GM12874 (cell line): ENCODE measurements around the gene SLC6A11.

ENCODE experiments used
- CTCF ChIP-seq: IDR thresholded peaks from 2 replicates; pipeline ENCODE4 v1.5.1; 2011; ENCODE audit warnings: low read depth, mild to moderate bottlenecking, control low read depth, low read length, moderate library complexity; ENCODE audit not compliant: insufficient read depth

The SLC6A11 gene

GRCh38 chr3:10968401-10968800 lies 152.4 kb downstream of the SLC6A11 start:
- no peak for TF ChIP-seq CTCF

GRCh38 chr3:10970306-10970960 lies 154.4 kb downstream of the SLC6A11 start:
- TF ChIP-seq CTCF, result no peak

GRCh38 chr3:10972072-10972782 lies 156.2 kb downstream of the SLC6A11 start:
- no peak for TF ChIP-seq CTCF

GRCh38 chr3:10973046-10973595 lies 157.1 kb downstream of the SLC6A11 start:
- no peak for TF ChIP-seq CTCF

GRCh38 chr3:10974131-10974530 lies 158.1 kb downstream of the SLC6A11 start:
- TF ChIP-seq CTCF, result no peak

GRCh38 chr3:10974746-10975375 lies 158.8 kb downstream of the SLC6A11 start:
- TF ChIP-seq CTCF, result no peak

GRCh38 chr3:10975695-10976234 lies 159.7 kb downstream of the SLC6A11 start:
- TF ChIP-seq CTCF, result no peak
